D721Med (cell line): ENCODE data around the gene NUFIP1.

Experiments
- DNase-seq: peaks from one replicate; pipeline ENCODE4 v3.0.0; 2011; ENCODE audit warnings: low spot score; ENCODE audit not compliant: insufficient read length
- FAIRE-seq: peaks from 2 replicates; lab custom pipeline; 2011; peaks lifted over from hg19 to GRCh38; lab: Jason Lieb, UNC
- CTCF ChIP-seq: IDR thresholded peaks from 2 replicates; pipeline ENCODE4 v1.5.1; 2012; ENCODE audit warnings: mild to moderate bottlenecking, control low read depth; ENCODE audit not compliant: insufficient read depth; ENCODE audit errors: missing control alignments

The NUFIP1 gene

GRCh38 chr13:44908266-44908665, 81.0 kb downstream of the NUFIP1 start:
- FAIRE-seq (no peak), DNase-seq (no peak)
- no peak for TF ChIP-seq CTCF

GRCh38 chr13:44906713-44907112, 82.6 kb downstream of the NUFIP1 start:
- no peak for TF ChIP-seq CTCF
- FAIRE-seq (no peak), DNase-seq (no peak)

- TF ChIP-seq CTCF = no peak
- DNase-seq (no peak), FAIRE-seq (no peak)
These were observed 83.0 kb downstream of the NUFIP1 start for GRCh38 chr13:44906230-44906629.

- TF ChIP-seq CTCF = no peak
- FAIRE-seq = no peak
- no peak for DNase-seq
These were observed 83.7 kb downstream of the NUFIP1 start for GRCh38 chr13:44905556-44905955.

GRCh38 chr13:44904967-44905366, 84.3 kb downstream of the NUFIP1 start:
- FAIRE-seq (no peak), DNase-seq (no peak)
- TF ChIP-seq CTCF = no peak

GRCh38 chr13:44903574-44903985, 85.7 kb downstream of the NUFIP1 start:
- TF ChIP-seq CTCF = no peak
- FAIRE-seq (no peak), DNase-seq (no peak)

GRCh38 chr13:44902738-44903137, 86.5 kb downstream of the NUFIP1 start:
- DNase-seq = no peak
- TF ChIP-seq CTCF = no peak
- FAIRE-seq = no peak
